Measurements from ENCODE around the gene CPXM2.
A peak's percentile ranks its signal among the peaks of the same experiment; 100 is the strongest.

Gene CPXM2

GRCh38 chr10:123903621-123904020, 12.0 kb upstream of the CPXM2 start:
- DNase-seq: no peak

GRCh38 chr10:123901621-123902020, 10.0 kb upstream of the CPXM2 start:
- DNase-seq: no peak

GRCh38 chr10:123897146-123897545, 5.5 kb upstream of the CPXM2 start:
- no peak for DNase-seq

DNA sequence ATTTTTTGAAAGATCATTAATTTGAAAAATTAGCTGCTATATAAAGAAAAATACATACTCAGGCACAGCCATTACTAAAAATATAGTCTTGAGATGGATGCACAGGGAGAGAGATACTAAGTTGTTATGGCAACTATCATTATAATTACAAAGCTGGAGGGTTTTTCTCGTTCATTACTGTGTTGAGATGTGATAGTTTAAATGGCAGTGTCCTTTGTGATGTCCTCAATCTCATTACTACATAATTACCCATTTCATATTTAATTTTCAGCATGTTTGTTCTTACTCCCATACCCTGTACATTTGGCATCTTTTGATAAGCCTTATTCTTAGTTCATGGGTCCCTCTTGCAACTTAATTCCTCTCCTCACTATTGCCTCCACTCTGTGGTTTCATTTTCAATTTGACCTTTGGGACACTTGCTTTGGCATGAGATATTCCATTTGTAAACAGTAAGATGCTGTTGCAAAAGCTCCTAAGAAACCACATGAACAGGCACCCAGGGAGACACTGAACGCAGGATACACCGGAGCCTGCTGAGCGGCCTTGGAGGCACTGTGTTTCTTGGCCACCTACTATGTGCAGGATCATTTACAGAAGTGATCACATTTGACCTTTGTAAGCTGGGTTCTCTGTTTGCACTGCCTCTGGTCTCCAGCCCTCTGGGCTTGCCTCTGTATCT, 4.8 kb upstream of the CPXM2 start:
- no peak for DNase-seq

DNA sequence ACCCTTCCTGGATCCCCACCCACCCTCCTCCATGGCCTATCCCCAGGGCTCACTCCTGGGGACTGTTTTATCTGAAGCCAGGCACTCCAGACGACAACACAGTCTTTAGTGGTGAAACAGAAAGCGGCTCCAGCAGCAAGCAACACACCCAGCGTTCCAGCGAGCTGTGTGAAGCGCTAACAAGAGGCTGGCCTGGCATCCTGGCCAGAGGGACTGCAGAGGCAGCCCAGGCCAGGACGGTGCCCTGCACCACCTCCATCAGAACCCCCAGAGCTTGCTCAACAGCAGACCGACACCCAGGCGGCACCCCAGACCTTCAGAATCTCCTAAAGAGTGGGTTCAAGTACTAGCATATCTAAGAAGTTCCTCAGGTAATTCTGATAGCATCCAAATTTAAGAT, 2.0 kb upstream of the CPXM2 start:
- no peak for DNase-seq

- no peak for DNase-seq
Measured at GRCh38 chr10:123890756-123891143, 857 bp downstream of the CPXM2 start.

- no peak for DNase-seq
Measured at GRCh38 chr10:123890226-123890625, 1.4 kb downstream of the CPXM2 start.

DNA sequence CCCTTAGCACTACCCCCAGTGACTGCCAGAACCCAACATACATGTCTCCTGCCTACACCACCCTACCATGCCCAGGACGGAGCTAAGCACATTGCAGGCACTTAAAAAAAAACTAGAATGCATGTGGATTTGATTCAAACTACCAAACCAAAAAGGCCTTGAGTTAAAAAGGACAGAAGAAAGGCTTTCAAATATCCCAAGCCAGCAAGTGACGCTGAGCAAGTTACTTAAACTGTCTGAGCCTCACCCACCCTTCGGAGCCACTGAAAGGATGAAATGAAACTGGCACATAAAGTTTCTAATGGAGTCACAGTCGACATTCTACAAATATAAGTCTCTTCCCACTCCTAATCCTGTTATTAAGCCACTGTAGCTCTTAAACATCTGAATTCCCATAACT, 1.8 kb downstream of the CPXM2 start:
- no peak for DNase-seq

- no peak for DNase-seq
Measured at GRCh38 chr10:123888751-123889150, 2.9 kb downstream of the CPXM2 start.

DNA sequence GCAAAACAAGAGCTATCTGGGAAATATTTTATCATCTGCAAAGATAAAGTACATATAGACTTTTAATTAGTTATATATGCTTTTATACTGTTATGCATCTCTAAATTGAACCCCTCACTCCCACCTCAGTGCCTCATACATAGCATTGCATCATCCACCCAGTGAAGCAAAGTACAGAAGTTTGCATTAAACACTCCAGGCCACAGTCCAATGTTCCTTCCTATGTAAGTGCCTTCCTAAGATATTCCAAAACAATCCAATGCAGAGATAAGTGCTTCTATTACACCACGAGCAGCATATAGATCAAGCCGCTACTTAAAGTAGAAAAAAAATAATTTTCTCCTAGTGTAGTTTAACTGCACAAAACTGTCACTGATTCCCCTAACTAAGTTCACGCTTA, 3.4 kb downstream of the CPXM2 start:
- no peak for DNase-seq

GRCh38 chr10:123886292-123886691, 5.3 kb downstream of the CPXM2 start:
- DNase-seq: no peak

DNA sequence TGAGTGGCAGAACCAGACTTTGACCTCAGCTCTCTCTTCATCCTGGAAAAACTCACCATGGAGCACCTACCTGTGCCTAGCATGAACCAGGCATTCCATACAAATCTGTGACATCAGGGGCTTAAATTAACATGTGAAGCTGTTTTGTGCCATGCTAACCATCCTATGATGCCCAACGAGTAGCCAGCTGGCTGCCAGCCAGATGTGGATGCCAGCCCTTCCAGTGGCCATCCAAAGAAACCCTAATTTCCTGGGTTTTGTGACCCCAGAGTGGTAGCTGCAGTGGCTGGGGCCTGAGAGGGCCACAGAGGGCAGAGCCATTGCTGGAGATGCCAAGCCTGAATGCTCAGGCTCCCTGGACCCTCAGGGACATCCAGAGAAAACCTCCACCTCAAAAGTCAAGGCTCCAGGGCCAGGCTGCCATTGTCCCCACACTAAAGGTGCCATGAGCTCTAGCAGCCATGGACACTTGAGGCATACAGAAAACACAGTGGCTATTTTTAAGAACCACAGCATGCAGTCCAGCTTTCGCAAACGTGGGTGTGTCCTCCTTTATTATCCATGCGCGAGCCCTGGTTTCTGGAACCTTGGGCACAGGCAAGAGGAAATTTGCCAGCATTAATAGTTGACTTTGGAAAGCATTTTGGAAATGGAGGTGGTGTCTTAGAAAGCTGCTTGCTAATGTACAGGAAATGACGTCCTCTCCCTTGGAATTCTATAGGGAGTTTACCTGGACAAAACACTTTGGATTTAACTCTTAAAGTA, 6.0 kb downstream of the CPXM2 start:
- DNase-seq: no peak

DNA sequence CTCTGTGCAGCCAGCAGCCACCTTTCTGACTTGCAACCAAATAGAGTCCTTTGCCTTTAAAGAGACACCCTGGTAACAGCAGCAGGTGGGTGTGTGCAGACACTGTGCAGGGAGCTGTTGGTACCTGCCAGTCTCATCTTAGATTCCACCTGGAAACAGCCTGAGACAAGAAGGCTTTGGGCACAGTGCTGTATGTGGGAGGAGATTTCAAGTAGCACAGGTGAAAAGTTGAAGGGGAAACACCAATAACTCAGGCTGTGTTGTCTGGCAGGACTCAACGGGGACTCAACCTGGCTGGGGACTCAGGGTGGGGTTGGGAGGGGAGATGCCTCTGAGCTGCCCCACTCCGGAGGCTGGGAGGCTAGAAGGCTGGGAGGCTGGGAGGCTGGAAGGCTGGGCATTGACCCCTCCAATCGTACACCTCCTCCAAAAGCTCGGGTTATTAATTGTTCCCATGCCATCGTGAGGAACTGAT, 6.7 kb downstream of the CPXM2 start:
- peak in 1 of 2 experiments; percentile 19 for DNase-seq

- no peak for DNase-seq
Measured at GRCh38 chr10:123884351-123884906, 7.2 kb downstream of the CPXM2 start.

- DNase-seq: no peak
Measured at GRCh38 chr10:123883673-123884320, 7.8 kb downstream of the CPXM2 start.

DNA sequence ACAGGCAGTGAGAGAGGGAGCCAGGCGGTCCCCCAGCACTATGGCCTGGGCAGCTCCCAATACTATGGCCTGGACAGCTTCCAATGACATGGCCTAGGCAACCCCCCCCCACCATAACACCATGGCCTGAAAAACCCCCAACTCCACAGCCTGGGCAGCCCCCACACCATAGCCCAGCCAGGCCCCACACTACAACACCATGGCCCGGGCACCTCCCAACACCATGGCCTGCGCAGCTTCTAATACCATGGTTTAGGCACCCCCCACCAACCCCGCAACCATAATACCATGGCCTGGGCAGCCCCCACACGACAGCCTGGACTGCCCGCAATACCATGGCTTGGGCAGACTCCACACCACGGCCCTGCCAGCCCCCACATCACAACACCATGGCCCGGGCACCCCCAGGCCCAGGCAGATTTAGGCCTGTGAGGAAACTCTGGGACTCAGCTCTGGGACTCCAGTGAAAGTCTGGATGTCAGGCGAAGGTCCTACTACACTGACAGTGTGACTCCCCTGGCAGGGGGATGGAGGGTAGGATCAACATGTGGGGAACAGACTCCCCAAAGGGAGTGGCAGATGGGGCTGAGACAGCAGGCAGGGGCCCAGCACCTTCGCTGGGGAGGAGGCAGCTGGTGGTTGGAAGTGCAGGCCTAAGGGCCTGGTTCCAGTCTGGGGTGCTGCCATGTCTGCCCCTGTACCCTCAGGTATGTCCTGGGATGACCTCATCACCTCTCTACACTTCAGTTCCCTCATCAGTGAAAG, 8.7 kb downstream of the CPXM2 start:
- DNase-seq: no peak

GRCh38 chr10:123882177-123882576, 9.4 kb downstream of the CPXM2 start:
- DNase-seq: no peak

- no peak for DNase-seq
Measured at GRCh38 chr10:123879606-123880257, 11.9 kb downstream of the CPXM2 start.

- no peak for DNase-seq
Measured at GRCh38 chr10:123878666-123879303, 12.8 kb downstream of the CPXM2 start.

DNA sequence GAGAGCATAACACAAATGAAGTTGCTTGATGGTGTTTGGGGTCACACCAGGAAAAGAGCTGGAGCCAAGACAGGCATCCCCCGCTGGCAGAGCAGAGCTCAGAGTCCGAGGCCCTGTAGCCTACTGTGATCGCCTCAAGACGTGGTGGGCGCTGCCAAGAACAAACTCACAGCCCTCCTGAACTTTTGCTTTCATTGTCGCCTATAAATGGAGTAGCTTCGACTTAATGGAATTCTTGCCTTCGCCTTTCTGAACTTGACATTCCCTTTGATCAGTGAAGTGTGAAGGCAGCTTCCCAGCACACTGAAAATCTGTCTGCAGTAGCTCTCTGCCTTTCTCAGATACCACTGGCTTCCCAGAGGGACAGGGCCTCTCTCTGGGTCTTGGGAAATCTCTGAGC, 21.3 kb downstream of the CPXM2 start:
- DNase-seq: no peak

- DNase-seq: no peak
Measured at GRCh38 chr10:123869020-123869414, 22.6 kb downstream of the CPXM2 start.
